K562 (cell line): ENCODE results near the gene RNF166. TPM values are rescaled to one million over a fixed set of nuclear protein-coding genes. Genes with fewer than 3 reads are reported as not detected.

ENCODE experiments used
- ATAC-seq: fragments of 200-7000 bp; cut with Tn5 transposase; 3 replicates; pipeline ENCODE4 v1.9.1; 2020; ENCODE audit warnings: moderate library complexity
- BruUV-seq: library from RNA; stranded (reverse); fragments of 400-500 nt; replicated peaks from 2 replicates; lab custom pipeline; 2021; lab: Mats Ljungman, UMichigan
- CTCF ChIA-PET: fragments of 300-600 bp; formaldehyde crosslinking; extraction: SDS; loops from one replicate; lab custom pipeline; 2021; ENCODE audit warnings: low intra/inter-chr PET ratio; lab: Yijun Ruan, JAX
- POLR2A ChIA-PET: fragments of 300-600, 350-650 bp; sonication (Branson Sonifier 250); formaldehyde crosslinking; extraction: SDS; loops from one replicate; lab custom pipeline; 2021; ENCODE audit warnings: antibody characterized with exemption, inconsistent platforms; lab: Yijun Ruan, JAX
- DNase-seq, 4 experiments: peaks; one replicate each; pipeline versions ENCODE4 v3.0.0 to v3.0.0-alpha.2; 2011 to 2018; ENCODE audit warnings: low spot score in 3 of 4, mixed read lengths in 3 of 4; ENCODE audit errors: extremely low read depth in 1 of 4
- FAIRE-seq: peaks from 2 replicates; lab custom pipeline; 2011; peaks lifted over from hg19 to GRCh38; lab: Jason Lieb, UNC
- H2AFZ ChIP-seq: 2 replicates; pipeline ENCODE4 v1.6.0; 2011; ENCODE audit warnings: low read depth, low read length, control low read depth, inconsistent platforms
- H3K27ac ChIP-seq: fragments of 200-600 bp; 3 replicates; pipeline ENCODE4 v1.8.0; 2011; ENCODE audit warnings: low read depth, mild to moderate bottlenecking, control low read depth, inconsistent platforms, low read length, moderate library complexity, mixed read lengths; ENCODE audit errors: extremely low read depth
- H3K27me3 ChIP-seq, 2 experiments: fragments of 300-600 bp in 1 of 2; 2 replicates in 1 of 2; 3 replicates in 1 of 2; pipeline versions ENCODE4 v1.6.0 to v1.8.0; 2011; ENCODE audit warnings: inconsistent platforms in 2 of 2, low read length in 2 of 2, mild to moderate bottlenecking in 1 of 2, mixed read lengths in 1 of 2, moderate library complexity in 1 of 2; ENCODE audit not compliant: control insufficient read depth in 2 of 2, insufficient read depth in 2 of 2
- H3K36me3 ChIP-seq: fragments of 300-600 bp; 3 replicates; pipeline ENCODE4 v1.8.0; 2011; ENCODE audit warnings: mild to moderate bottlenecking, low read length, inconsistent platforms; ENCODE audit not compliant: control insufficient read depth, insufficient read depth
- H3K4me1 ChIP-seq, 2 experiments: fragments of 200-600 bp in 1 of 2; replicated peaks in 1 of 2; 2 replicates in 1 of 2; 3 replicates in 1 of 2; pipeline versions ENCODE4 v1.5.1 to v1.8.0; 2011; ENCODE audit warnings: inconsistent platforms in 2 of 2, low read length in 2 of 2, mild to moderate bottlenecking in 1 of 2, mixed read lengths in 1 of 2, moderate library complexity in 1 of 2; ENCODE audit not compliant: control insufficient read depth in 2 of 2, insufficient read depth in 2 of 2
- H3K4me2 ChIP-seq: 2 replicates; pipeline ENCODE4 v1.6.1; 2011; ENCODE audit warnings: low read length, control low read depth, inconsistent platforms, mixed read lengths; ENCODE audit not compliant: insufficient read depth
- H3K4me3 ChIP-seq: fragments of 200-600 bp; sonication (generic), shearing (Covaris generic); 2 replicates; pipeline ENCODE4 v1.5.1; 2016; ENCODE audit warnings: control low read depth, inconsistent platforms
- H3K79me2 ChIP-seq: fragments of 200-600 bp; 3 replicates; pipeline ENCODE4 v1.8.0; 2011; ENCODE audit warnings: low read length, inconsistent platforms; ENCODE audit not compliant: control insufficient read depth, insufficient read depth
- H3K9ac ChIP-seq, 2 experiments: 2 replicates each; pipeline versions ENCODE4 v1.6.0 to v1.6.1; 2011; ENCODE audit warnings: low read depth in 2 of 2, low read length in 2 of 2, control low read depth in 1 of 2, inconsistent platforms in 1 of 2, mild to moderate bottlenecking in 1 of 2, mixed read lengths in 1 of 2; ENCODE audit not compliant: insufficient read depth in 1 of 2
- H3K9me1 ChIP-seq: one replicate; pipeline ENCODE4 v1.6.0; 2011; ENCODE audit warnings: inconsistent platforms, mild to moderate bottlenecking, low read length, moderate library complexity; ENCODE audit not compliant: control insufficient read depth, insufficient read depth
- H3K9me3 ChIP-seq: replicated peaks from 2 replicates; pipeline ENCODE4 v1.5.1; 2011; ENCODE audit warnings: low read depth, low read length, inconsistent platforms; ENCODE audit not compliant: control insufficient read depth, insufficient read depth
- H4K20me1 ChIP-seq: replicated peaks from 2 replicates; pipeline ENCODE4 v1.6.1; 2011; ENCODE audit warnings: low read length, inconsistent platforms, mixed read lengths; ENCODE audit not compliant: control insufficient read depth, insufficient read depth
- MTF1 ChIP-seq: fragments of 250-450 bp; sonication (Bioruptor Pico); IDR thresholded peaks from 2 replicates; pipeline ENCODE4 v1.9.0; 2021; ENCODE audit warnings: moderate library complexity, mild to moderate bottlenecking, inconsistent platforms, borderline replicate concordance
- RBM22 ChIP-seq: fragments of 200-400 bp; formaldehyde crosslinking; IDR thresholded peaks from 2 replicates; pipeline ENCODE4 v1.6.1; 2018; ENCODE audit warnings: low read length, low read depth; ENCODE audit not compliant: poor library complexity, severe bottlenecking
- WGBS: fragments of 100-300 bp; shearing (Covaris generic); methylation state at CpG from one replicate; pipeline ENCODE4 v1.1.6; 2016; ENCODE audit warnings: low coverage, mixed read lengths; ENCODE audit not compliant: insufficient coverage; ENCODE audit errors: missing lambda C conversion rate; 5-methylcytosine and 5-hydroxymethylcytosine counted together
- in situ Hi-C: fragments of 300-500 bp; cut with MboI; formaldehyde crosslinking; loops from 4 replicates; pipeline ENCODE4 v1.15.0; 2018; ENCODE audit warnings: inconsistent platforms, mixed read lengths
- intact Hi-C: fragments of 100-400 bp; cut with micrococcal nuclease; formaldehyde crosslinking; loops from 2 replicates; pipeline ENCODE4 v1.14.2; 2022
- polyA plus RNA-seq, 8 experiments: library from polyadenylated mRNA; depleted of rRNA in 4 of 8; stranded (reverse) in 5 of 8; unstranded in 3 of 8; fragments of >200 nt; fragmentation: Nextera tagmentation in 2 of 8; fragmentation: Illumina TruSeq in 1 of 8; extraction: Ambion mirVana in 2 of 8; extraction: Trizol in 1 of 8; gene quantifications; 2 replicates each; pipeline versions ENCODE4 v1.2.1 to v1.2.3, GENCODE V29; 2011 to 2014; ENCODE audit warnings: inconsistent platforms in 1 of 8, missing spikeins in 1 of 8
- total RNA-seq, 7 experiments: library from RNA; depleted of rRNA in 6 of 7; stranded (reverse); fragments of >200 nt in 6 of 7; fragmentation: Illumina TruSeq in 2 of 7; extraction: Trizol in 2 of 7; gene quantifications; 2 replicates each; pipeline versions ENCODE4 v1.2.1 to v1.2.3, GENCODE V29; 2011 to 2021; ENCODE audit warnings: low replicate concordance in 1 of 7
- TF ChIP-seq, protein P1 (sequence below): fragments of 200-800 bp; sonication (Bioruptor generic); IDR thresholded peaks from 2 replicates; pipeline ENCODE4 v1.6.1; 2017; ENCODE audit warnings: missing genetic modification characterization, missing compliant biosample characterization
- TF ChIP-seq, protein P2 (sequence below): sonication (generic); formaldehyde crosslinking; IDR thresholded peaks from 2 replicates; pipeline ENCODE4 v1.4.0; 2020; ENCODE audit warnings: mild to moderate bottlenecking, missing genetic modification reagents
- TF ChIP-seq, protein P3 (sequence below): fragments of 200-600 bp; sonication (generic); IDR thresholded peaks from one replicate; pipeline ENCODE4 v1.6.1; 2012; ENCODE audit warnings: mild to moderate bottlenecking, low read depth, low read length, inconsistent platforms

Gene RNF166
- total and polyA plus RNA-seq, 9 of the 15 experiments (the other 6 are each of a cell fraction or from before 2014, with no cell fraction given) = 0.56 to 60.3 (median 19.5) TPM

DNA sequence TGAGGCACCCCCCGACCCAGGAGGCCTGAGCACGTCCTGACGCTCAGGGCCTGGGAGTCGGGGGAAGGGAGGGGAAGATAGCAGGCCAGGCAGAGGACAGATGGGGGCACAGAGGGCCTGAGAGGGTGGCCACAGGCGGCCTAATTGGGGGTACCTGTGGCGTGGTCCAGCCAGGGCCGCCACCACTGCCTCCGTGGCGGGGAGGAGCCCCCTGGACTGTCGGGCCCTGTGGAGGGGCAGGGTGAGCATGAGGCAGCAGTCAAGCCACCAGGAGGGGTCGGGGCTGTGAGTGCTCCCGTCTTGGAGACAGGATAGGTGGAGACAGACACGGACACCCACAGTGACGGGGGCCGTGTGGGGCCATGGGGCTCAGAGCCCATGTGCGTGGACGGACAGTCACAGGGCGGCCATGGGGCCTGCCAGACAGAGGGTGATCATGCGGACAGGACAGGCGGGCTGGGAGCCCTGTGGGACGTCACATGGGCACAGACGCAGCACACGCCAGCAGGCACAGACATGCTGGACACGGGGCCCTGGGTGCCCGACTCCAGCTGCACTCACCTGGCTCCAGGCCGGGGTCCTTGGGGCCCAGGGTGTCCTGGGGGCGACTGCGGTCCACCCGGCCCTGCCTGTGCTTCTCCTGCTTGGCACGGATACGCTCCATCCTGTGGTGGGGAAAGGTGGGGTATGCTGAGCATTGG, 18.8 kb upstream of the RNF166 start:
- no peak overlapping the region for H2AFZ ChIP-seq
- DNase-seq = no peak
- no peak overlapping the region for H3K27ac ChIP-seq
- POLR2A ChIA-PET = interaction anchor here (0.7 to 1.0 kb wide), 2 partner anchors 10 to 12 kb away, joined by 5 read pairs; no protein-coding TSS in a partner anchor
- no peaks in the 10 kb centered on the region; the same call in 1 of the 2 replicates for H4K20me1 ChIP-seq
- H3K79me2 ChIP-seq = no peaks in the 10 kb centered on the region
- 96% methylated on average over 31 of the region's 31 CpGs for WGBS
- H3K4me1 ChIP-seq = peaks cover 0 to 54% of the 10 kb centered on the region in 2 experiments; a peak in 2 of 5 replicates
- intact Hi-C loops = no loop called here
- H3K4me2 ChIP-seq = no peak overlapping the region
- H3K36me3 ChIP-seq = peaks cover 86% of the 10 kb centered on the region; the same call in 2 of the 3 replicates
- no peaks in the 10 kb centered on the region for H3K9me1 ChIP-seq
- H3K9me3 ChIP-seq = no peaks in the 10 kb centered on the region
- no TSS peak for BruUV-seq
- no peak overlapping the region for H3K4me3 ChIP-seq
- H3K27me3 ChIP-seq = no peaks in the 10 kb centered on the region
- H3K9ac ChIP-seq = no peak overlapping the region
- FAIRE-seq = no peak
- in situ Hi-C loops = no loop called here
- CTCF ChIA-PET = no interaction called here
- ATAC-seq = no peak; the same call in 1 of the 3 replicates
- TF ChIP-seq, protein P1, sequence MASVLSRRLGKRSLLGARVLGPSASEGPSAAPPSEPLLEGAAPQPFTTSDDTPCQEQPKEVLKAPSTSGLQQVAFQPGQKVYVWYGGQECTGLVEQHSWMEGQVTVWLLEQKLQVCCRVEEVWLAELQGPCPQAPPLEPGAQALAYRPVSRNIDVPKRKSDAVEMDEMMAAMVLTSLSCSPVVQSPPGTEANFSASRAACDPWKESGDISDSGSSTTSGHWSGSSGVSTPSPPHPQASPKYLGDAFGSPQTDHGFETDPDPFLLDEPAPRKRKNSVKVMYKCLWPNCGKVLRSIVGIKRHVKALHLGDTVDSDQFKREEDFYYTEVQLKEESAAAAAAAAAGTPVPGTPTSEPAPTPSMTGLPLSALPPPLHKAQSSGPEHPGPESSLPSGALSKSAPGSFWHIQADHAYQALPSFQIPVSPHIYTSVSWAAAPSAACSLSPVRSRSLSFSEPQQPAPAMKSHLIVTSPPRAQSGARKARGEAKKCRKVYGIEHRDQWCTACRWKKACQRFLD (CRISPR knock-in tag) = no peak
- TF ChIP-seq RBM22 (peak; percentile 29), MTF1 (CRISPR knock-in tag) (no peak)
- TF ChIP-seq, protein P2, sequence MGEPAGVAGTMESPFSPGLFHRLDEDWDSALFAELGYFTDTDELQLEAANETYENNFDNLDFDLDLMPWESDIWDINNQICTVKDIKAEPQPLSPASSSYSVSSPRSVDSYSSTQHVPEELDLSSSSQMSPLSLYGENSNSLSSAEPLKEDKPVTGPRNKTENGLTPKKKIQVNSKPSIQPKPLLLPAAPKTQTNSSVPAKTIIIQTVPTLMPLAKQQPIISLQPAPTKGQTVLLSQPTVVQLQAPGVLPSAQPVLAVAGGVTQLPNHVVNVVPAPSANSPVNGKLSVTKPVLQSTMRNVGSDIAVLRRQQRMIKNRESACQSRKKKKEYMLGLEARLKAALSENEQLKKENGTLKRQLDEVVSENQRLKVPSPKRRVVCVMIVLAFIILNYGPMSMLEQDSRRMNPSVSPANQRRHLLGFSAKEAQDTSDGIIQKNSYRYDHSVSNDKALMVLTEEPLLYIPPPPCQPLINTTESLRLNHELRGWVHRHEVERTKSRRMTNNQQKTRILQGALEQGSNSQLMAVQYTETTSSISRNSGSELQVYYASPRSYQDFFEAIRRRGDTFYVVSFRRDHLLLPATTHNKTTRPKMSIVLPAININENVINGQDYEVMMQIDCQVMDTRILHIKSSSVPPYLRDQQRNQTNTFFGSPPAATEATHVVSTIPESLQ (CRISPR knock-in tag) = no peak
- TF ChIP-seq, protein P3, sequence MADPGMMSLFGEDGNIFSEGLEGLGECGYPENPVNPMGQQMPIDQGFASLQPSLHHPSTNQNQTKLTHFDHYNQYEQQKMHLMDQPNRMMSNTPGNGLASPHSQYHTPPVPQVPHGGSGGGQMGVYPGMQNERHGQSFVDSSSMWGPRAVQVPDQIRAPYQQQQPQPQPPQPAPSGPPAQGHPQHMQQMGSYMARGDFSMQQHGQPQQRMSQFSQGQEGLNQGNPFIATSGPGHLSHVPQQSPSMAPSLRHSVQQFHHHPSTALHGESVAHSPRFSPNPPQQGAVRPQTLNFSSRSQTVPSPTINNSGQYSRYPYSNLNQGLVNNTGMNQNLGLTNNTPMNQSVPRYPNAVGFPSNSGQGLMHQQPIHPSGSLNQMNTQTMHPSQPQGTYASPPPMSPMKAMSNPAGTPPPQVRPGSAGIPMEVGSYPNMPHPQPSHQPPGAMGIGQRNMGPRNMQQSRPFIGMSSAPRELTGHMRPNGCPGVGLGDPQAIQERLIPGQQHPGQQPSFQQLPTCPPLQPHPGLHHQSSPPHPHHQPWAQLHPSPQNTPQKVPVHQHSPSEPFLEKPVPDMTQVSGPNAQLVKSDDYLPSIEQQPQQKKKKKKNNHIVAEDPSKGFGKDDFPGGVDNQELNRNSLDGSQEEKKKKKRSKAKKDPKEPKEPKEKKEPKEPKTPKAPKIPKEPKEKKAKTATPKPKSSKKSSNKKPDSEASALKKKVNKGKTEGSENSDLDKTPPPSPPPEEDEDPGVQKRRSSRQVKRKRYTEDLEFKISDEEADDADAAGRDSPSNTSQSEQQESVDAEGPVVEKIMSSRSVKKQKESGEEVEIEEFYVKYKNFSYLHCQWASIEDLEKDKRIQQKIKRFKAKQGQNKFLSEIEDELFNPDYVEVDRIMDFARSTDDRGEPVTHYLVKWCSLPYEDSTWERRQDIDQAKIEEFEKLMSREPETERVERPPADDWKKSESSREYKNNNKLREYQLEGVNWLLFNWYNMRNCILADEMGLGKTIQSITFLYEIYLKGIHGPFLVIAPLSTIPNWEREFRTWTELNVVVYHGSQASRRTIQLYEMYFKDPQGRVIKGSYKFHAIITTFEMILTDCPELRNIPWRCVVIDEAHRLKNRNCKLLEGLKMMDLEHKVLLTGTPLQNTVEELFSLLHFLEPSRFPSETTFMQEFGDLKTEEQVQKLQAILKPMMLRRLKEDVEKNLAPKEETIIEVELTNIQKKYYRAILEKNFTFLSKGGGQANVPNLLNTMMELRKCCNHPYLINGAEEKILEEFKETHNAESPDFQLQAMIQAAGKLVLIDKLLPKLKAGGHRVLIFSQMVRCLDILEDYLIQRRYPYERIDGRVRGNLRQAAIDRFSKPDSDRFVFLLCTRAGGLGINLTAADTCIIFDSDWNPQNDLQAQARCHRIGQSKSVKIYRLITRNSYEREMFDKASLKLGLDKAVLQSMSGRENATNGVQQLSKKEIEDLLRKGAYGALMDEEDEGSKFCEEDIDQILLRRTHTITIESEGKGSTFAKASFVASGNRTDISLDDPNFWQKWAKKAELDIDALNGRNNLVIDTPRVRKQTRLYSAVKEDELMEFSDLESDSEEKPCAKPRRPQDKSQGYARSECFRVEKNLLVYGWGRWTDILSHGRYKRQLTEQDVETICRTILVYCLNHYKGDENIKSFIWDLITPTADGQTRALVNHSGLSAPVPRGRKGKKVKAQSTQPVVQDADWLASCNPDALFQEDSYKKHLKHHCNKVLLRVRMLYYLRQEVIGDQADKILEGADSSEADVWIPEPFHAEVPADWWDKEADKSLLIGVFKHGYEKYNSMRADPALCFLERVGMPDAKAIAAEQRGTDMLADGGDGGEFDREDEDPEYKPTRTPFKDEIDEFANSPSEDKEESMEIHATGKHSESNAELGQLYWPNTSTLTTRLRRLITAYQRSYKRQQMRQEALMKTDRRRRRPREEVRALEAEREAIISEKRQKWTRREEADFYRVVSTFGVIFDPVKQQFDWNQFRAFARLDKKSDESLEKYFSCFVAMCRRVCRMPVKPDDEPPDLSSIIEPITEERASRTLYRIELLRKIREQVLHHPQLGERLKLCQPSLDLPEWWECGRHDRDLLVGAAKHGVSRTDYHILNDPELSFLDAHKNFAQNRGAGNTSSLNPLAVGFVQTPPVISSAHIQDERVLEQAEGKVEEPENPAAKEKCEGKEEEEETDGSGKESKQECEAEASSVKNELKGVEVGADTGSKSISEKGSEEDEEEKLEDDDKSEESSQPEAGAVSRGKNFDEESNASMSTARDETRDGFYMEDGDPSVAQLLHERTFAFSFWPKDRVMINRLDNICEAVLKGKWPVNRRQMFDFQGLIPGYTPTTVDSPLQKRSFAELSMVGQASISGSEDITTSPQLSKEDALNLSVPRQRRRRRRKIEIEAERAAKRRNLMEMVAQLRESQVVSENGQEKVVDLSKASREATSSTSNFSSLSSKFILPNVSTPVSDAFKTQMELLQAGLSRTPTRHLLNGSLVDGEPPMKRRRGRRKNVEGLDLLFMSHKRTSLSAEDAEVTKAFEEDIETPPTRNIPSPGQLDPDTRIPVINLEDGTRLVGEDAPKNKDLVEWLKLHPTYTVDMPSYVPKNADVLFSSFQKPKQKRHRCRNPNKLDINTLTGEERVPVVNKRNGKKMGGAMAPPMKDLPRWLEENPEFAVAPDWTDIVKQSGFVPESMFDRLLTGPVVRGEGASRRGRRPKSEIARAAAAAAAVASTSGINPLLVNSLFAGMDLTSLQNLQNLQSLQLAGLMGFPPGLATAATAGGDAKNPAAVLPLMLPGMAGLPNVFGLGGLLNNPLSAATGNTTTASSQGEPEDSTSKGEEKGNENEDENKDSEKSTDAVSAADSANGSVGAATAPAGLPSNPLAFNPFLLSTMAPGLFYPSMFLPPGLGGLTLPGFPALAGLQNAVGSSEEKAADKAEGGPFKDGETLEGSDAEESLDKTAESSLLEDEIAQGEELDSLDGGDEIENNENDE = no peak
